GM12878 (cell line): ENCODE results near the gene RAB6B. TPM values are rescaled to one million over a fixed set of nuclear protein-coding genes. Genes with fewer than 3 reads are reported as not detected.

Source experiments
- ATAC-seq: fragments of 200-7000 bp; cut with Tn5 transposase; 3 replicates; pipeline ENCODE4 v1.9.1; 2020; ENCODE audit warnings: mild to moderate bottlenecking, moderate library complexity
- BruUV-seq: library from RNA; stranded (reverse); fragments of 400-500 nt; replicated peaks from 2 replicates; lab custom pipeline; 2021; lab: Mats Ljungman, UMichigan
- CTCF ChIA-PET: fragments of 300-600 bp; sonication (Branson Sonifier 250); formaldehyde crosslinking; extraction: SDS; loops from one replicate; lab custom pipeline; 2021; ENCODE audit warnings: inconsistent platforms; lab: Yijun Ruan, JAX
- POLR2A ChIA-PET: fragments of 350-600 bp; formaldehyde crosslinking; extraction: SDS; loops from one replicate; lab custom pipeline; 2021; ENCODE audit warnings: inconsistent platforms; lab: Charles Lee
- RAD21 ChIA-PET: fragments of 300-600 bp; sonication (Branson Sonifier 250); formaldehyde crosslinking; loops from one replicate; lab custom pipeline; 2023; ENCODE audit warnings: antibody characterized with exemption; ENCODE audit not compliant: unreplicated experiment; lab: Charles Lee
- SMC1A ChIA-PET: fragments of 300-600 bp; sonication (Branson Sonifier 250); formaldehyde crosslinking; loops from one replicate; lab custom pipeline; 2023; ENCODE audit not compliant: unreplicated experiment, uncharacterized antibody; lab: Charles Lee
- DNase-seq: peaks from one replicate; pipeline ENCODE4 v3.0.0-alpha.2; 2011; ENCODE audit warnings: low read depth, low spot score
- FAIRE-seq: peaks from 3 replicates; lab custom pipeline; 2011; peaks lifted over from hg19 to GRCh38; lab: Jason Lieb, UNC
- H2AFZ ChIP-seq: 2 replicates; pipeline ENCODE4 v1.6.0; 2011; ENCODE audit warnings: low read depth, low read length, control low read depth; ENCODE audit not compliant: control insufficient read depth
- H3K27ac ChIP-seq: 2 replicates; pipeline ENCODE4 v1.5.1; 2011; ENCODE audit warnings: control low read depth; ENCODE audit not compliant: control insufficient read depth, insufficient read depth
- H3K27me3 ChIP-seq, 2 experiments: replicated peaks in 1 of 2; 2 replicates each; pipeline versions ENCODE4 v1.6.0 to v1.6.1; 2011; ENCODE audit warnings: low read length in 1 of 2; ENCODE audit not compliant: control insufficient read depth in 2 of 2, insufficient read depth in 2 of 2
- H3K36me3 ChIP-seq, 2 experiments: 2 replicates each; pipeline ENCODE4 v1.5.1; 2011; ENCODE audit warnings: low read length in 1 of 2; ENCODE audit not compliant: control insufficient read depth in 2 of 2, insufficient read depth in 2 of 2
- H3K4me1 ChIP-seq: 2 replicates; pipeline ENCODE4 v1.6.1; 2011; ENCODE audit warnings: mild to moderate bottlenecking, low read length, moderate library complexity, mixed read lengths; ENCODE audit not compliant: control insufficient read depth, insufficient read depth
- H3K4me2 ChIP-seq: 2 replicates; pipeline ENCODE4 v1.6.0; 2011; ENCODE audit warnings: control low read depth; ENCODE audit not compliant: control insufficient read depth, insufficient read depth
- H3K4me3 ChIP-seq: fragments of 200-600 bp; sonication (generic); 2 replicates; pipeline ENCODE4 v1.5.1; 2016
- H3K79me2 ChIP-seq: 2 replicates; pipeline ENCODE4 v1.6.0; 2011; ENCODE audit warnings: low read length; ENCODE audit not compliant: control insufficient read depth, insufficient read depth
- H3K9ac ChIP-seq: 2 replicates; pipeline ENCODE4 v1.8.0; 2011; ENCODE audit warnings: low read length, control low read depth, mixed read lengths; ENCODE audit not compliant: control insufficient read depth, insufficient read depth
- H3K9me3 ChIP-seq: replicated peaks from 3 replicates; pipeline ENCODE4 v1.5.1; 2011; ENCODE audit warnings: mild to moderate bottlenecking, low read length; ENCODE audit not compliant: control insufficient read depth, insufficient read depth
- H4K20me1 ChIP-seq: 2 replicates; pipeline ENCODE4 v1.6.0; 2011; ENCODE audit not compliant: control insufficient read depth, insufficient read depth
- BMI1 ChIP-seq: fragments of 450-650 bp; IDR thresholded peaks from 2 replicates; pipeline ENCODE4 v1.6.1; 2016; ENCODE audit warnings: mild to moderate bottlenecking, moderate library complexity, borderline replicate concordance
- CBX3 ChIP-seq: fragments of 200-600 bp; sonication (generic); IDR thresholded peaks from 2 replicates; pipeline ENCODE4 v1.6.1; 2016; ENCODE audit warnings: low read depth, borderline replicate concordance
- REST ChIP-seq: IDR thresholded peaks from 2 replicates; pipeline ENCODE4 v1.6.1; 2012; ENCODE audit warnings: mild to moderate bottlenecking, low read depth, low read length
- SIX5 ChIP-seq: IDR thresholded peaks from 2 replicates; pipeline ENCODE4 v1.6.1; 2011; ENCODE audit warnings: mild to moderate bottlenecking, low read depth, low read length, moderate library complexity; ENCODE audit not compliant: severe bottlenecking
- SKIL ChIP-seq: fragments of 450-650 bp; IDR thresholded peaks from 2 replicates; pipeline ENCODE4 v1.6.1; 2017; ENCODE audit warnings: mild to moderate bottlenecking, low read depth, inconsistent platforms; ENCODE audit not compliant: poor library complexity, severe bottlenecking
- STAT1 ChIP-seq: fragments of 450-650 bp; conservative IDR thresholded peaks from 2 replicates; pipeline ENCODE4 v1.6.1; 2014; ENCODE audit warnings: antibody characterized with exemption, mild to moderate bottlenecking
- WGBS: methylation state at CpG from one replicate; pipeline ENCODE4 v1.1.6; 2016; ENCODE audit warnings: low lambda C conversion rate; ENCODE audit not compliant: insufficient replicate concordance, insufficient coverage; ENCODE audit errors: missing lambda C conversion rate; 5-methylcytosine and 5-hydroxymethylcytosine counted together
- in situ Hi-C: fragments of 300-500 bp; cut with MboI; formaldehyde crosslinking; loops from 9 replicates; pipeline ENCODE4 v1.14.3; 2018; ENCODE audit warnings: mixed read lengths
- intact Hi-C: fragments of 100-400 bp; cut with micrococcal nuclease; formaldehyde crosslinking; loops from one replicate; pipeline ENCODE4 v1.14.2; 2022; ENCODE audit not compliant: unreplicated experiment
- polyA plus RNA-seq, 11 experiments: library from polyadenylated mRNA; depleted of rRNA in 4 of 11; unstranded in 6 of 11; stranded (reverse) in 5 of 11; fragments of >200 nt; fragmentation: Nextera tagmentation in 4 of 11; fragmentation: Illumina TruSeq in 1 of 11; extraction: Ambion mirVana in 4 of 11; extraction: Trizol in 1 of 11; gene quantifications; 1 replicate in 1 of 11; 2 replicates in 10 of 11; pipeline versions ENCODE4 v1.2.1 to v1.2.3, GENCODE V29; 2011 to 2016; ENCODE audit warnings: inconsistent platforms in 2 of 11, missing spikeins in 2 of 11, low read depth in 1 of 11
- total RNA-seq, 4 experiments: library from RNA; depleted of rRNA in 3 of 4; stranded (reverse); fragments of >200 nt in 3 of 4; fragmentation: Illumina TruSeq in 1 of 4; extraction: Trizol in 1 of 4; gene quantifications; 2 replicates each; pipeline versions ENCODE4 v1.2.1 to v1.2.3, GENCODE V29; 2013 to 2021
- TF ChIP-seq, protein P1 (sequence below): fragments of 450-650 bp; formaldehyde crosslinking; IDR thresholded peaks from 2 replicates; pipeline ENCODE4 v1.4.0; 2020; ENCODE audit warnings: mild to moderate bottlenecking, moderate library complexity
- TF ChIP-seq, protein P2 (sequence below): IDR thresholded peaks from 2 replicates; pipeline ENCODE4 v1.6.1; 2012; ENCODE audit warnings: improper control_type of control experiment, low read depth, low read length; ENCODE audit not compliant: insufficient replicate concordance

The RAB6B gene
- total and polyA plus RNA-seq, 10 of the 15 experiments (the other 5 are each of a cell fraction or from before 2014, with no cell fraction given), result 0.01 to 0.16 (median 0.04) TPM; not detected in 5

DNA sequence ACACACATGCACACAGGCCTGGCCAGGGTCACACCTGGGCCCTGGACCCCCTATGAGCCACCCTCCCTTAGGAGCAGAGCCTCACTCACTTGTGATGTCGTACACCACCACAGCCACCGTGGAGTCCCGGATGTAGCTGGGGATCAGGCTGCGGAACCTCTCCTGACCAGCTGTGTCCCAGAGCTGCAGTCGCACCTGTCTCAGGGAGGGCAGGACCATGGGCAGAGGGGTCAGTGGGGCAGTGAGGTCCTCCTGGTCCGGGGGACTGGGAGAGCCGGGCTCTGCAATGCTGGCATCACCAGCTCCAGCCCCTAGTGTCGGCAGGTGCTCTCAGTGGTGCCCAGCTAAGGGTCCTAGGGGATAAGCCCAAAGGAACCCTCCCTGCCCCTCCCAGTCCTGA, 54.5 kb downstream of the RAB6B start:
- no peak overlapping the region for H3K4me3 ChIP-seq
- ChIA-PET POLR2A (no interaction called here), CTCF (no interaction called here), RAD21 (no interaction called here), SMC1A (no interaction called here)
- H3K9ac ChIP-seq, result no peak overlapping the region
- intact Hi-C loops, result no loop called here
- H3K27me3 ChIP-seq, result peaks cover 3 to 4% of the 10 kb centered on the region in 2 experiments
- no peak overlapping the region for H2AFZ ChIP-seq
- H3K36me3 ChIP-seq, result no peaks in the 10 kb centered on the region; a peak in 1 of 4 replicates
- H3K79me2 ChIP-seq, result no peaks in the 10 kb centered on the region
- no peaks in the 10 kb centered on the region for H3K9me3 ChIP-seq
- FAIRE-seq (no peak), DNase-seq (no peak), ATAC-seq (no peak)
- H4K20me1 ChIP-seq, result no peaks in the 10 kb centered on the region
- no TSS peak for BruUV-seq
- no peak overlapping the region for H3K4me2 ChIP-seq
- in situ Hi-C loops, result no loop called here
- no peak overlapping the region for H3K27ac ChIP-seq
- WGBS, result 45% methylated on average over 8 of the region's 8 CpGs
- H3K4me1 ChIP-seq, result no peaks in the 10 kb centered on the region
- TF ChIP-seq BMI1 (no peak), SKIL (no peak), REST (no peak), STAT1 (no peak), SIX5 (no peak), CBX3 (no peak)
- TF ChIP-seq, protein P1, sequence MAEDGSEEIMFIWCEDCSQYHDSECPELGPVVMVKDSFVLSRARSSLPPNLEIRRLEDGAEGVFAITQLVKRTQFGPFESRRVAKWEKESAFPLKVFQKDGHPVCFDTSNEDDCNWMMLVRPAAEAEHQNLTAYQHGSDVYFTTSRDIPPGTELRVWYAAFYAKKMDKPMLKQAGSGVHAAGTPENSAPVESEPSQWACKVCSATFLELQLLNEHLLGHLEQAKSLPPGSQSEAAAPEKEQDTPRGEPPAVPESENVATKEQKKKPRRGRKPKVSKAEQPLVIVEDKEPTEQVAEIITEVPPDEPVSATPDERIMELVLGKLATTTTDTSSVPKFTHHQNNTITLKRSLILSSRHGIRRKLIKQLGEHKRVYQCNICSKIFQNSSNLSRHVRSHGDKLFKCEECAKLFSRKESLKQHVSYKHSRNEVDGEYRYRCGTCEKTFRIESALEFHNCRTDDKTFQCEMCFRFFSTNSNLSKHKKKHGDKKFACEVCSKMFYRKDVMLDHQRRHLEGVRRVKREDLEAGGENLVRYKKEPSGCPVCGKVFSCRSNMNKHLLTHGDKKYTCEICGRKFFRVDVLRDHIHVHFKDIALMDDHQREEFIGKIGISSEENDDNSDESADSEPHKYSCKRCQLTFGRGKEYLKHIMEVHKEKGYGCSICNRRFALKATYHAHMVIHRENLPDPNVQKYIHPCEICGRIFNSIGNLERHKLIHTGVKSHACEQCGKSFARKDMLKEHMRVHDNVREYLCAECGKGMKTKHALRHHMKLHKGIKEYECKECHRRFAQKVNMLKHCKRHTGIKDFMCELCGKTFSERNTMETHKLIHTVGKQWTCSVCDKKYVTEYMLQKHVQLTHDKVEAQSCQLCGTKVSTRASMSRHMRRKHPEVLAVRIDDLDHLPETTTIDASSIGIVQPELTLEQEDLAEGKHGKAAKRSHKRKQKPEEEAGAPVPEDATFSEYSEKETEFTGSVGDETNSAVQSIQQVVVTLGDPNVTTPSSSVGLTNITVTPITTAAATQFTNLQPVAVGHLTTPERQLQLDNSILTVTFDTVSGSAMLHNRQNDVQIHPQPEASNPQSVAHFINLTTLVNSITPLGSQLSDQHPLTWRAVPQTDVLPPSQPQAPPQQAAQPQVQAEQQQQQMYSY (CRISPR knock-in tag), result no peak
- TF ChIP-seq, protein P2, sequence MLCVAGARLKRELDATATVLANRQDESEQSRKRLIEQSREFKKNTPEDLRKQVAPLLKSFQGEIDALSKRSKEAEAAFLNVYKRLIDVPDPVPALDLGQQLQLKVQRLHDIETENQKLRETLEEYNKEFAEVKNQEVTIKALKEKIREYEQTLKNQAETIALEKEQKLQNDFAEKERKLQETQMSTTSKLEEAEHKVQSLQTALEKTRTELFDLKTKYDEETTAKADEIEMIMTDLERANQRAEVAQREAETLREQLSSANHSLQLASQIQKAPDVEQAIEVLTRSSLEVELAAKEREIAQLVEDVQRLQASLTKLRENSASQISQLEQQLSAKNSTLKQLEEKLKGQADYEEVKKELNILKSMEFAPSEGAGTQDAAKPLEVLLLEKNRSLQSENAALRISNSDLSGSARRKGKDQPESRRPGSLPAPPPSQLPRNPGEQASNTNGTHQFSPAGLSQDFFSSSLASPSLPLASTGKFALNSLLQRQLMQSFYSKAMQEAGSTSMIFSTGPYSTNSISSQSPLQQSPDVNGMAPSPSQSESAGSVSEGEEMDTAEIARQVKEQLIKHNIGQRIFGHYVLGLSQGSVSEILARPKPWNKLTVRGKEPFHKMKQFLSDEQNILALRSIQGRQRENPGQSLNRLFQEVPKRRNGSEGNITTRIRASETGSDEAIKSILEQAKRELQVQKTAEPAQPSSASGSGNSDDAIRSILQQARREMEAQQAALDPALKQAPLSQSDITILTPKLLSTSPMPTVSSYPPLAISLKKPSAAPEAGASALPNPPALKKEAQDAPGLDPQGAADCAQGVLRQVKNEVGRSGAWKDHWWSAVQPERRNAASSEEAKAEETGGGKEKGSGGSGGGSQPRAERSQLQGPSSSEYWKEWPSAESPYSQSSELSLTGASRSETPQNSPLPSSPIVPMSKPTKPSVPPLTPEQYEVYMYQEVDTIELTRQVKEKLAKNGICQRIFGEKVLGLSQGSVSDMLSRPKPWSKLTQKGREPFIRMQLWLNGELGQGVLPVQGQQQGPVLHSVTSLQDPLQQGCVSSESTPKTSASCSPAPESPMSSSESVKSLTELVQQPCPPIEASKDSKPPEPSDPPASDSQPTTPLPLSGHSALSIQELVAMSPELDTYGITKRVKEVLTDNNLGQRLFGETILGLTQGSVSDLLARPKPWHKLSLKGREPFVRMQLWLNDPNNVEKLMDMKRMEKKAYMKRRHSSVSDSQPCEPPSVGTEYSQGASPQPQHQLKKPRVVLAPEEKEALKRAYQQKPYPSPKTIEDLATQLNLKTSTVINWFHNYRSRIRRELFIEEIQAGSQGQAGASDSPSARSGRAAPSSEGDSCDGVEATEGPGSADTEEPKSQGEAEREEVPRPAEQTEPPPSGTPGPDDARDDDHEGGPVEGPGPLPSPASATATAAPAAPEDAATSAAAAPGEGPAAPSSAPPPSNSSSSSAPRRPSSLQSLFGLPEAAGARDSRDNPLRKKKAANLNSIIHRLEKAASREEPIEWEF, result no peak
